Measurements from ENCODE around the gene PRKAA2. TPM values are rescaled to one million over a fixed set of nuclear protein-coding genes. Genes with fewer than 3 reads are reported as not detected.
"Not testable (repeated sequence)": the region's sequence is repeated elsewhere in the genome, so short reads cannot be mapped to it uniquely, and the experiment has no call there.

PRKAA2 gene
- total and polyA plus RNA-seq, 2 of the 13 experiments (the other 11 are each of a cell fraction or from before 2014, with no cell fraction given) = 6.0 to 7.5 TPM

DNA sequence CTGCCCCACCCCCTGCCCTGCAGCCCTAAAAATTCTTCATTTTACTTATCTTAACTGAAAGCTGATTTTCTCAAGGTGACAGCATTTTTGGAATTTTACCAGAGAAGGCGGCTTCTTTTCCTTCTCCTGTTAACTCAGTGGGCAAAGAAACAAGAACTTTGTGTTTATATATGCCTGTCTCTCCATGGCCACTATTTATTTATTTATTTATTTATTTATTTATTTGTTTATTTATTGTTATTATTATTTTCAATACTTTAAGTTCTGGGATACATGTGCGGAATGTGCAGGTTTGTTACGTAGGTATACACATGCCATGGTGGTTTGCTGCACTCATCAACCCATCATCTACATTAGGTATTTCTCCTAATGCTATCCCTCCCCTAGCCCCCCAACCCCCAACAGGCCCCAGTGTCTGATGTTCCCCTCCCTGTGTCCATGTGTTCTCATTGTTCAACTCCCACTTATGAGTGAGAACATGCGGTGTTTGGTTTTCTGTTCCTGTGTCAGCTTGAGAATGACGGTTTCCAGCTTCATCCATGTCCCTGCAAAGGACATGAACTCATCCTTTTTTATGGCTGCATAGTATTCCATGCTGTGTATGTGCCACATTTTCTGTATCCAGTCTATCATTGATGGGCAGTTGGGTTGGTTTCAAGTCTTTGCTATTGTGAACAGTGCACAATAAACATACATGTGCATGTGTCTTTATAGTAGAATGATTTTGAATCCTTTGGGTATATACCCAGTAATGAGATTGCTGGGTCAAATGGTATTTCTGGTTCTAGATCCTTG lies 49.5 kb upstream of the PRKAA2 start:
- H3K27me3 ChIP-seq (ENCODE audit: control insufficient read depth in 1 of 2, insufficient read depth in 2 of 2, low read length in 2 of 2); DNase-seq (ENCODE audit: low spot score); H3K4me3 ChIP-seq (replicated peaks in 1 of 3; ENCODE audit: insufficient read depth in 1 of 3, low read depth in 2 of 3, low read length in 3 of 3); H3K9me3 ChIP-seq (ENCODE audit: low read length); H4K20me1 ChIP-seq (ENCODE audit: insufficient read depth, low read length); H2AFZ ChIP-seq (ENCODE audit: low read length); H3K9ac ChIP-seq (ENCODE audit: insufficient read depth, low read depth, low read length); H3K36me3 ChIP-seq (replicated peaks in 1 of 2; ENCODE audit: control insufficient read depth in 1 of 2, insufficient read depth in 2 of 2, low read length in 2 of 2); BruUV-seq (replicated peaks); H3K79me2 ChIP-seq (ENCODE audit: insufficient read depth, low read length); intact Hi-C loops (cut with micrococcal nuclease; ENCODE audit: unreplicated experiment); ATAC-seq; FAIRE-seq; H3K4me2 ChIP-seq (ENCODE audit: low read depth, low read length); CTCF ChIA-PET (ENCODE audit: low intra/inter-chr PET ratio, low total read pairs); H3K27ac ChIP-seq (ENCODE audit: extremely low read length, insufficient read depth, low read length); POLR2A ChIA-PET: not testable (repeated sequence)
- H3K4me1 ChIP-seq (ENCODE audit: insufficient read depth, low read length) = peaks cover 11% of the 10 kb centered on the region
- WGBS (ENCODE audit: low lambda C conversion rate) = 90% methylated on average over 5 of the region's 5 CpGs
- in situ Hi-C loops (cut with HindIII; ENCODE audit: extremely low pct_ligation_motif_present, low pct_unique_long_range_greater_than_20kb) = loop anchor here (25.0 kb wide), 1 partner anchor 733 kb away; no protein-coding TSS in a partner anchor

DNA sequence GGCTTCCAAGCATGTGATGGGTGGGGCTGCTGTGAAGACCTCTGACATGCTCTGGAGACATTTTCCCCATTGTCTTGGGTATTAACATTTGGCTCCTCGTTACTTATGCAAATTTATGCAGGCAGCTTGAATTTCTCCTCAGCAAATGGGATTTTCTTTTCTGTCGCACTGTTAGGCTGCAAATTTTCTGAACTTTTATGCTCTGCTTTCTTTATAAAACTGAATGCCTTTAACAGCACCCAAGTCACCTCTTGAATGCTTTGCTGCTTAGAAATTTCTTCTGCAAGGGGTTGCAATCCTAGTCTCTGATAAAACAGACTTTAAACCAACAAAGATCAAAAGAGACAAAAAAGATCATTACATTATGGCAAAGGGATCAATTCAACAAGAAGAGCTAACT lies 35.0 kb upstream of the PRKAA2 start:
- BruUV-seq (replicated peaks); POLR2A ChIA-PET: not testable (repeated sequence)
- TF ChIP-seq ZNF841 (CRISPR knock-in tag; IDR thresholded peaks at IDR 0.05; ENCODE audit: borderline replicate concordance) = peak; percentile 94

More for the DNA sequence above, 35.0 kb upstream of the PRKAA2 start:
- CTCF ChIA-PET (ENCODE audit: low intra/inter-chr PET ratio, low total read pairs); H2AFZ ChIP-seq (ENCODE audit: low read length); H3K9ac ChIP-seq (ENCODE audit: insufficient read depth, low read depth, low read length); H4K20me1 ChIP-seq (ENCODE audit: insufficient read depth, low read length); DNase-seq (ENCODE audit: low spot score); H3K4me3 ChIP-seq (replicated peaks in 1 of 3; ENCODE audit: insufficient read depth in 1 of 3, low read depth in 2 of 3, low read length in 3 of 3); H3K27me3 ChIP-seq (ENCODE audit: control insufficient read depth in 1 of 2, insufficient read depth in 2 of 2, low read length in 2 of 2); H3K79me2 ChIP-seq (ENCODE audit: insufficient read depth, low read length); H3K4me2 ChIP-seq (ENCODE audit: low read depth, low read length); ATAC-seq; H3K27ac ChIP-seq (ENCODE audit: extremely low read length, insufficient read depth, low read length); H3K9me3 ChIP-seq (ENCODE audit: low read length); H3K36me3 ChIP-seq (replicated peaks in 1 of 2; ENCODE audit: control insufficient read depth in 1 of 2, insufficient read depth in 2 of 2, low read length in 2 of 2); intact Hi-C loops (cut with micrococcal nuclease; ENCODE audit: unreplicated experiment); FAIRE-seq; in situ Hi-C loops (cut with HindIII; ENCODE audit: extremely low pct_ligation_motif_present, low pct_unique_long_range_greater_than_20kb): not testable (repeated sequence)
- peaks cover 19% of the 10 kb centered on the region; the same call in 1 of the 2 replicates for H3K4me1 ChIP-seq (ENCODE audit: insufficient read depth, low read length)
- 15% methylated on average over 2 of the region's 2 CpGs for WGBS (ENCODE audit: low lambda C conversion rate)

Measured in HepG2 (cell line).